AG04449 (cell line): ENCODE results near the gene SUSD1.
"Not testable (repeated sequence)": the region's sequence is repeated elsewhere in the genome, so short reads cannot be mapped to it uniquely, and the experiment has no call there.

Source experiments
- CTCF ChIA-PET: fragments of 350-600 bp; formaldehyde crosslinking; extraction: SDS; loops from one replicate; lab custom pipeline; 2021; ENCODE audit warnings: antibody characterized with exemption; lab: Yijun Ruan, JAX
- POLR2A ChIA-PET: fragments of 400-600, 350-600 bp; formaldehyde crosslinking; extraction: SDS; loops from one replicate; lab custom pipeline; 2020; ENCODE audit warnings: antibody characterized with exemption, inconsistent platforms; lab: Yijun Ruan, JAX
- DNase-seq: peaks from one replicate; pipeline ENCODE4 v3.0.0-alpha.2; 2010; ENCODE audit warnings: low read depth, low spot score
- H3K4me3 ChIP-seq: 2 replicates; pipeline ENCODE4 v1.5.1; 2011; ENCODE audit warnings: low read depth, mild to moderate bottlenecking, control low read depth, low read length
- TF ChIP-seq, protein P1 (sequence below): IDR thresholded peaks from one replicate; pipeline ENCODE4 v1.5.1; 2011; ENCODE audit warnings: mild to moderate bottlenecking, moderate library complexity, low read length, control low read depth, inconsistent platforms; ENCODE audit not compliant: insufficient read depth; ENCODE audit errors: missing control alignments

SUSD1 gene

DNA sequence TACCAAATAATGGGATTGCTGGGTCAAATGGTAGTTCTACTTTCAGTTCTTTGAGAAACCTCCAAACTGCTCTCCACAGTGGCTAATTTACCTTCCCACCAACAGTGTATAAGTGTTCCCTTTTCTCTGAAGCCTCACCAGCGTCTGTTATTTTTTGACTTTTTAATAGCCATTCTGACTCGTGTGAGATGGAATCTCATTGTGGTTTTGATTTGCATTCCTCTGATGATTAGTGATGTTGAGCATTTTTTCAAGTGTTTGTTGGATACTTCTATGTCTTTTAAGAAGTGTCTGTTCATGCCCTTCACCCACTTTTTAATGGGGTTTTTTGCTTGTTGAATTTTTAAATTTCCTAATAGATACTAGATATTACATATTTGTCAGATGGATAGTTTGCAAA is 28.4 kb upstream of the SUSD1 start:
- ChIA-PET CTCF (no interaction called here), POLR2A (no interaction called here)
- TF ChIP-seq, protein P1, sequence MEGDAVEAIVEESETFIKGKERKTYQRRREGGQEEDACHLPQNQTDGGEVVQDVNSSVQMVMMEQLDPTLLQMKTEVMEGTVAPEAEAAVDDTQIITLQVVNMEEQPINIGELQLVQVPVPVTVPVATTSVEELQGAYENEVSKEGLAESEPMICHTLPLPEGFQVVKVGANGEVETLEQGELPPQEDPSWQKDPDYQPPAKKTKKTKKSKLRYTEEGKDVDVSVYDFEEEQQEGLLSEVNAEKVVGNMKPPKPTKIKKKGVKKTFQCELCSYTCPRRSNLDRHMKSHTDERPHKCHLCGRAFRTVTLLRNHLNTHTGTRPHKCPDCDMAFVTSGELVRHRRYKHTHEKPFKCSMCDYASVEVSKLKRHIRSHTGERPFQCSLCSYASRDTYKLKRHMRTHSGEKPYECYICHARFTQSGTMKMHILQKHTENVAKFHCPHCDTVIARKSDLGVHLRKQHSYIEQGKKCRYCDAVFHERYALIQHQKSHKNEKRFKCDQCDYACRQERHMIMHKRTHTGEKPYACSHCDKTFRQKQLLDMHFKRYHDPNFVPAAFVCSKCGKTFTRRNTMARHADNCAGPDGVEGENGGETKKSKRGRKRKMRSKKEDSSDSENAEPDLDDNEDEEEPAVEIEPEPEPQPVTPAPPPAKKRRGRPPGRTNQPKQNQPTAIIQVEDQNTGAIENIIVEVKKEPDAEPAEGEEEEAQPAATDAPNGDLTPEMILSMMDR: no peak
- H3K4me3 ChIP-seq: no peak overlapping the region
- no peak for DNase-seq

DNA sequence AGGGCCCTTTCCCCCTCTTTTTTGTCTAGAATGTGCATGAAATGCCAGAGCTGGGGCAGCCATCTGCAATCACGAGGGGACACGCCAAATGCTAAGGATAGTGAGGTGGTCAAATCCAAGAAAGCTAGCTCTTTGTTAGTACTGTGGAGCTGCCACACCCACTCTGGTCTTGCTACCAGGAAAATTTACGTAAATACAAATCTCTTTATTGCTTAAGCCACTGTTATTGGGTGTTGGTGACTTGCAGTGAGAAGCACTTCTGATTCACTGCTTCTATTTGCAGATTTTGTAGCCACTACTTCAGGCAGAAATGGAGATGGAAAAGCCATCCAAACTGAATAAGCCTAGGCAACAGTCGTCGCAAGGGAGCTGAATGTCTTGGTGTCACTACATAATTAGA is 25.6 kb upstream of the SUSD1 start:
- TF ChIP-seq, protein P1: no peak
- DNase-seq: no peak
- ChIA-PET CTCF (no interaction called here), POLR2A (no interaction called here)
- no peak overlapping the region for H3K4me3 ChIP-seq

DNA sequence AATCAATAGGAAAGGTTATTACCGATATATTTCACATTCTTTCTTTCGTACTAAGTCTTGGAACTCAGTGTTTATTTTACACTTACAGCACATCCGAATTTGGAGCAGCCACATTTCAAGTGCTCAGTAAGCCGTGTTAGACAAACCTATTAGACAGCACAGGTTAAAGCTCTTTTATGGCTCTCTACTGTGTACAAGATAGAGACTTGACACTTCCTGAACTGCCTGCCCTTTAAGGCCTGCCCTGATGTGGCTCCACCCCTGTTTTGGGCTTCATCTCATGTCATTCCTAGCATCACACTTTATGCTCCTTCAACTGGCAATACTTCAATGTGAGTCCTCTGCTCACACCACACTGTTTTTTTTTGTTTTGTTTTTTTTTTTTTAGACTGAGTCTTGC is 23.5 kb upstream of the SUSD1 start:
- H3K4me3 ChIP-seq: no peak overlapping the region
- ChIA-PET CTCF (interaction anchor here (0.8 kb wide), 1 partner anchor 163 kb away, joined by 3 read pairs; no protein-coding TSS in a partner anchor), POLR2A (no interaction called here)
- no peak for DNase-seq
- TF ChIP-seq, protein P1: no peak

DNA sequence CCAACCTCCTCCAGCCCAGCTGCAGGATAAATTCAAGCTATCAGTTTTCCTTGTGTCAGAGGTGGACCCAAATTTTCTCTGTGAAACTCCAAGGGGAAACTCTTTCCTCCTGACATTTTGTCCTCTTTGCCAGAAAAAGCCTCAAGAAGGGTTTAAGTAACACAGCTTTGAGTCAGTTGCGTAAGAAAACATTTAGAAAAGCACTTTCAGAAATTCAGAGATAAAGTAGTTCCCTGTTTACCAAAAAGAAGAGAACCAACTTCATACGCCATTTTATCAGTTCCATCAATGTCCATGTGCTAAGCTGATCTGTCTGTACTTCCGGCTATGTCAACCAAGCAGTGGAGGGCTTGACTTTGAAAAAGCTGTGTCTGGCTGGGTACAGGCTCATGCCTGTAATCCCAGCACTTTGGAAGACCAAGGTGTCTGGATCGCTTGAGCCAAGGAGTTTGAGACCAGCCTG is 19.9 kb upstream of the SUSD1 start:
- TF ChIP-seq, protein P1: no peak
- no peak for DNase-seq

DNA sequence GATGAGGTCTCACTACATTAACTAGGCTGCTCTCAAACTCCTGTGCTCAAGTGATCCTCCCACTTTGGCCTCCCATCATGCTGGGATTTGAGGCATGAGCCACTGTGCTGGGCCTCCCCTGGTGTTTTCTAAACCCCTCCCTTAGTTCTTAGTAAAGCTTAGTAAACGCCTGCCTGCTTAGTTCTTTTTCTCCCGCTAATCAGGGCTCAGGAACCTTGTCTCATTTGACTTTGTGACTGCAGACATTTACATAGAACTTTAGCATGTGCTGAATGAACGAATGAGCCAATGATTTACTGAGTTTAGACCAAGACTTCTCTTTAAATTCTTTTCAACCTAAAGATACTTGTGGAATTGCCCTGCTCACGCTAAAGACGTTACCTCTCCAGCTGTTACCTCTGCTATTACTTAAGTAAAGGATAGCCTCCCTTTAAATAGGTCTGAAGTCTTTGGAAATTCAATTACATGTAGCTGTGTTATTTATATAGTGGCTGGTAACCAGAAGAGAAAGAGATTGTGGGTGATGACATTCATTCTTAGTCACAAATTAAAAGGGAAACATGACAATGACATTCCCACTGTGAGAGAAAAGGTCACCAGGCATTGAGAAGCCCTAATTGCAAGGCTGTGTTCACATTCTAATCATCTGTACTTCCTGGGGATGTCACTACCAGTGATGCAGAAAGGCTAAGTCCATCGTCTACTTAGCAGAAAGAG is 18.6 kb upstream of the SUSD1 start:
- no peak overlapping the region for H3K4me3 ChIP-seq
- TF ChIP-seq, protein P1: no peak
- ChIA-PET CTCF (interaction anchor here (1.4 kb wide), 1 partner anchor 9 kb away, joined by 5 read pairs; no protein-coding TSS in a partner anchor), POLR2A (no interaction called here)
- no peak for DNase-seq

More for the DNA sequence above, 19.9 kb upstream of the SUSD1 start:
- POLR2A ChIA-PET: no interaction called here
- H3K4me3 ChIP-seq: no peak overlapping the region
- CTCF ChIA-PET: interaction anchor here (1.4 kb wide), 1 partner anchor 10 kb away, joined by 5 read pairs; no protein-coding TSS in a partner anchor

DNA sequence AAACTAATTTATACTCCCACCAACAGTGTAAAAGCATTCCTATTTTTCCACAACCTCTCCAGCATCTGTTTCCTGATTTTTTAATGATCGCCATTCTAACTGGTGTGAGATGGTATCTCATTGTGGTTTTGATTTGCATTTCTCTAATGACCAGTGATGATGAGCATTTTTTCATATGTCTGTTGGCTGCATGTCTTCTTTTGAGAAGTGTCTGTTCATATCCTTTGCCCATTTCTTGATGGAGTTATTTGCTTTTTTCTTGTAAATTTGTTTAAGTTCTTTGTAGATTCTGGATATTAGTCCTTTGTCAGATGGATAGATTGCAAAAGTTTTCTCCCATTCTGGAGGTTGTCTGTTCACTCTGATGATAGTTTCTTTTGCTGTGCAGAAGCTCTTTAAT is 15.2 kb upstream of the SUSD1 start:
- POLR2A ChIA-PET, CTCF ChIA-PET, H3K4me3 ChIP-seq: not testable (repeated sequence)

DNA sequence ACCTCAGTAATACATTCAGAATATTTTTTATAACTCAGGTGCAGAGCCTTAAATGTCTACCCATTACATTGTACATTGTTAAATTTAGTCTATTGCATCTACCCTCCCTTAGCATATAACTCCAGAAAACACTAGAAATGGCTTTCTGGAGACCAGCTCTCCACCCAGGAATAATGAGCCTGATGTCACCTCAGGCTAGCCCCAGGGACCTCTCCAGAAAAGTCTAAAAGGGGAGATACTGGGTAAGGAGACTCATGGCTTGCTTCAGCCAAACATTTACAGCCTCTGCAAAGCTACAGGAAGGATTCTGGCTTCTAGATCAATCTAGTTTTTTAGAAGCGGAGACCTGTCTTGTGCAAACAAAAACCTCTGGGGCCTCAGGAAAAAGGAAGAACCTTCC is 13.8 kb upstream of the SUSD1 start:
- CTCF ChIA-PET: no interaction called here
- H3K4me3 ChIP-seq: no peak overlapping the region
- no peak for DNase-seq
- POLR2A ChIA-PET: no interaction called here
- TF ChIP-seq, protein P1: no peak

More for the DNA sequence above, 15.2 kb upstream of the SUSD1 start:
- DNase-seq: not testable (repeated sequence)
